NCI-H2029 (cell line): ENCODE results near the gene GAS2L2.
A peak's percentile ranks its signal among the peaks of the same experiment; 100 is the strongest.
"Not testable (repeated sequence)": the region's sequence is repeated elsewhere in the genome, so short reads cannot be mapped to it uniquely, and the experiment has no call there.

Source experiments
- DNase-seq: peaks from one replicate; lab custom pipeline; 2025; lab: John Stamatoyannopoulos, UW

Gene GAS2L2

DNA sequence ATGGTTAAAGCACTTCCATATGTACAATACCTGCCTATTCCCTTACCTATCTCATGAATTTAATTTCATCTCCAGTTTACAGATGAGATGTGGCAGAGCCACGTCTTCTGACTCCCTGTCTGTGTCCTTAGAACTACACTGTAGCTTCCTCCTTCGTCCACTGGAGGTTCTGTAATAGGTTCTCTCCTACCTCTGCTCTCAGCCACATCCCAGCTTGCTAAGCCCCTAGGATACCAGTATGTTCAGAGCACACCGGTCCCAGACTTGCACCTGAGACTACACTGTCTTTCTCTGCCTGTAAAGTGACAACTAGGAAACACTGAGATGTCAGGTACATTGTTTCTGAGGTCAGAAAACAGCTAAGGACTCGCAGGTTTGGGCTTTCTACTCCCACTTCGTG, 25.4 kb downstream of the GAS2L2 start:
- DNase-seq, result no peak

- DNase-seq, result no peak
Measured at GRCh38 chr17:35726953-35727460, 26.0 kb downstream of the GAS2L2 start.

GRCh38 chr17:35726127-35726952, 26.7 kb downstream of the GAS2L2 start:
- no peak for DNase-seq

DNA sequence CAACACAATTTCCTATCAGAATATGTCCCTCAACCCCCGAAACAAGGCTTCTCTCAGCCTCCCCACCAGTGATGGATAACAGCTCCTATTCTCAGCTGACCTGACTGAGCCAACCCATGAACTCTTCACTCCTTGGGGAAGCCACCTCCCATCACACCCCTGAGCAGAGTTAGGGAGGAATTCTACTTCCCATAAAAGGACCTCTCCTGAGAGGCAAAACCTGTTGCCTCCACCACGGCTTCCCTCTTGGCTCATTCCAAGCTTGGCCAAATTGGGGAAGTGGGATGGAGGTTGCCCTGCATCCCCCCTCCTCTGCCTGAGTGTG, 27.3 kb downstream of the GAS2L2 start:
- no peak for DNase-seq

- no peak for DNase-seq
Measured at GRCh38 chr17:35725058-35725457, 28.0 kb downstream of the GAS2L2 start.

DNA sequence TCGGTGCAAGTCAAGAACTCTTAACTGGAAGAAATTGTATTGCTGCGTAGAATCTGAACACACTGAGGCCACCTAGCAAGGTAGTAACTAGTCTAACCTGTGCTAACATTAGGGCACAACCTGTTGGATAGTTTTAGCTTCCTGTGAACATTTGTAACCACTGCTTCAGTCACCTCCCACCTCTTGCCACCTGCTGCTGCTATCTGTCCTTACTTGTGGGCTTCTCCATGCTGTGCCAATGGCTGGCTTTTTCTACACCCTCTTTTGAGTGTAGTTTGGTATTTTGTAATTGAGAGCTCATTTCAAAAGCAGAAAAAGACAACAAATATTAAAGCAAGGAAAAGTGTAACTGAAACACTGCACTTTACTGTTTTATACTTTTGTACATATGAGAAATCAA, 29.3 kb downstream of the GAS2L2 start:
- no peak for DNase-seq

GRCh38 chr17:35717475-35717874, 35.6 kb downstream of the GAS2L2 start:
- no peak for DNase-seq

DNA sequence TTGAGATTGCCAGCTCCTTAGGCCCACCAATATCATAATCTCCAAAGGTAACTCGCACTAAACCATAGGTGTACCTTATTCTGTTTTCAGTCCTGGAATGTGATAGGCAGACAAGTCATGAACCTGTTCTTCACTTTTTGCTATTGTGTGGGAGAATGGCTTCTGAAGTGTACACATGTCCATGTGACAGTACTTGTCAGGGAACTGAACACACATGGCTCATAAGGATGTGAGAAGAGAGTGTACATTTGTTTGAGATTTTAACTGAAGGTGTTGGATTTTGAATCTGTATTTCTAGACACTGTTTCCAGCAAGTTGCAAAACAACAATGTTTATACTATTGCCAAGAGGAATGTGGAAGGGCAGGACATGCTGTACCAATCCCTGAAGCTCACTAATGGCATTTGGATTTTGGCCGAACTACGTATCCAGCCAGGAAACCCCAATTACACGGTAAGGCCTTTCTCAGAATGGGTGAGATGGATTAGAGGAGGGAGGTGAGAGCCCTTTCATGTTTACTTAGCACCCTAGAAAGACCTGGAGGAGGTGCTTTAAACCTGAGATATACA, 36.1 kb downstream of the GAS2L2 start:
- DNase-seq, result no peak

- no peak for DNase-seq
Measured at GRCh38 chr17:35716173-35716572, 36.9 kb downstream of the GAS2L2 start.

DNA sequence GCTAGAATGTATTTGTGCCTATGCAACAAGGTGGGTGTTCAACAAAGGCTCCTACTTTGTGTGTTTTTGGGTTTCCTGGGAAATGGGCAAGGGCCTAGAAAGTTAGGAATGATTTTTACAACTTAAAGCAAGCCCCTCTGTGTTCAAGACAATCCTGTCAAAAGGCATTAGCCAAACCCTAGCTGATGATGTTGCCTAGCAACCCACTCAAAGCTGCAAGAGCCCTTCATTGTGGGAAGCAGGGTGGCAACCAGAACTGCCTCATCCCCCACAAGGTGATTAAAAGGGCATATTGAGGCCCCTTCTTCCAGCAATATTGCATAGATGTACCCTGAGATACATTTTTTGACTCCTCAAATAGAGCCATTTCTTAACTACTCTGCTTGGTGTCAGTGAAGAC, 37.6 kb downstream of the GAS2L2 start:
- DNase-seq, result no peak

DNA sequence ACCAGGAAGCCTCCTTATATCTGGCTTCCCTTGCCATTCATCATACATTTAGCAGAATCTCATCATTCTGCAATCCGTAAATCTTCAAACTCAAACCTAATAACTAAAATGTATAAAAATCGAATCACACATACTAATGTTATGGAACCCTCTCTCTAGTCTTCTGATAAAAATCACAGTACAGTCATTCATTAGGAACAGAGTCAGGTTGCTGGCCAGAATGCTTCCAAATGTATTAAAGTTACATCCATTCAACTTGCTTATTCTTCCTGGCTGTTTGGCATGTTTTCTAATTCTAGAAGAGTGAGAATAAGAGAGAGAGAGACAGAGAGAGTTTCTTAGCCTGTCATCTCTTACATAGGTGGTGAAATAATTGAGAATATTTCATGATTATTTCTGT, 38.1 kb downstream of the GAS2L2 start:
- DNase-seq, result no peak

GRCh38 chr17:35713069-35713728, 39.8 kb downstream of the GAS2L2 start:
- DNase-seq, result no peak

DNA sequence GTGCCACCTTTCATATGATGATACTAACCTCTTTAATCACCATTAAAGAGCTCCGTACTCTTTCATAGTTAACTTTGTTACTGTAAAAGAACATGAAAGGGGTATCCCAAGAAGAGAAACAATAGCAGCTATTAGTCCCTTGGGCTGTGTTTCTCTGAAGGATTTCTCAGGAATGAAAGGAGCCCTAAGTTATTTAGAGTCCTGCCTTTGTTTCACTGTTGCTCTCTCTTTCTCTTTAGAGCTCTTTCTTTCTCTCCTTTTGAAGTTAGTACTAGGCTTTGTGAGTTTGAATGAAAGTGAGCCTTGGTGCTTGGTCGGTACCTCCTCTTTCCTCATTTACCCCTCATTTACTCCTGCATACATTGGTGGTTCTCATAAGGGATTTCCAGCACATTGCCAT, 42.1 kb downstream of the GAS2L2 start:
- no peak for DNase-seq

- peak; percentile 9 for DNase-seq
Measured at GRCh38 chr17:35709874-35710273, 43.2 kb downstream of the GAS2L2 start.

DNA sequence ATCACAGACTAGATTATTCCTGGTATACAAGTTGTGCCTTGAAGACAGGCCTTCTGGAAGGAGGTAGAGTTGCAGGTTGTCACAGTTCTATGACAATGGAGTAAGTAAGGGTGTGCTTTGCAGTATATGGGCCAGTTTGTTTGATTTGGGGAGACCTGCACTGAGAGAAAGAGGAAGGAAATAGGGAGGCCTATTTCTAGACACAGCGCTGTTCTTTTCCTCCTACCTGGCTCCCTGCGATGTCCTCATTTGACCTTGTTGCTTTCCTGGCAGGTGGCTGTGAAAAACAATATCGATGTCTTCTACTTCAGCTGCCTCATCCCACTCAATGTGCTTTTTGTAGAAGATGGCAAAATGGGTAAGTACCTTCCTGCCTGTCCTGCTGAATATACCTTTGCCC, 44.1 kb downstream of the GAS2L2 start:
- no peak for DNase-seq

GRCh38 chr17:35708149-35708548, 44.9 kb downstream of the GAS2L2 start:
- no peak for DNase-seq

DNA sequence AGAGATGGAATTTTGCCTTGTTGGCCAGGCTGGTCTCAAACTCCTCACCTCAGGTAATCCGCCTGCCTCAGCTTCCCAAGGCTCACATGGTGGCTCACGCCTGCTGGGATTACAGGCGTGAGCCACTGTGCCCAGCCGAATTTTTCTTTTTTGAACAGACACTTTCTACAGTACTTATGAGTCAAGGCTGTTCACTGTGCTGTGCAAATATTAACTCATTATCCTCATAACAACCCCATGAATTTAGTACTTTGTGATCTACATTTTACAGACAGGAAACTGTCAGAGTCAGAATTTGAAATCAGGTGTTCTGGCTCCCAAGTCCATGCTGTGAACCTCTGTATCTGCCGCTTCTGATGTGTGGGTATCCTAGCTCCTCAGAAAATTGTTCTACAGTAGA, 47.3 kb downstream of the GAS2L2 start:
- no peak for DNase-seq

GRCh38 chr17:35705230-35705629, 47.8 kb downstream of the GAS2L2 start:
- no peak for DNase-seq

DNA sequence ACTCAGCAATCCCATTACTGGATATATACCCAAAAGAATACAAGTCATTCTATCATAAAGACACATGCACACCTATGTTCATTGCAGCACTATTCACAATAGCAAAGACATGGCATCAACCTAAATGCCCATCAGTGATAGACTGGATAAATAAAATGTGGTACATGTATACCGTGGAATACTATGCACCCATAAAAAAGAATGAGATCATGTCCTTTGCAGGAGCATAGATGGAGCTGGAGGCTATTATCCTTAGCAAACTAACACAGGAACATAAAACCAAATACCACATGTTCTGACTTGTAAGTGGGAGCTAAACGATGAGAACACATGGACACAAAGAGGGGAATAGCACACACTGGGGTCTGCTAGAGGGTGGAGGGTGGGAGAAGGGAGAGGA, 49.7 kb downstream of the GAS2L2 start:
- not testable (repeated sequence) for DNase-seq

DNA sequence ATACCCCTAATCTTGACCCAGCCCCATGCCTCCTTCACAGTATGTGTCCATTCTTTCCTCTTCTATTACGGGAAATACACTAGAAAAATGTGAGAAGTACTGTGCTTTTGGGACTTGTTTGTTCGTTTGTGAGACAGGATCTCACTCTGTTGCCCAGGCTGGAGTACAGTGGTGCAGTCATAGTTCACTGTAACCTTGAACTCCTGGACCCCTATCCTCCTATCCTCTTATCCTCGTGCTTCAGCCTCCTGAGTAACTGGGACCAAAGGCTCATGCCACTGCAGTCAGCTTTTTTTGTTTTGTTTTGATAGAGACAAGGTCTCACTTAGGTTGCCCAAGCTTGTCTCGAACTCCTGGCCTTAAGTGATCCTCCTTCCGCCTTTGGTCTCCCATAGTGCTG, 51.5 kb downstream of the GAS2L2 start:
- no peak for DNase-seq

GRCh38 chr17:35700150-35700549, 52.9 kb downstream of the GAS2L2 start:
- DNase-seq, result no peak

- DNase-seq, result no peak
Measured at GRCh38 chr17:35698800-35699199, 54.2 kb downstream of the GAS2L2 start.

DNA sequence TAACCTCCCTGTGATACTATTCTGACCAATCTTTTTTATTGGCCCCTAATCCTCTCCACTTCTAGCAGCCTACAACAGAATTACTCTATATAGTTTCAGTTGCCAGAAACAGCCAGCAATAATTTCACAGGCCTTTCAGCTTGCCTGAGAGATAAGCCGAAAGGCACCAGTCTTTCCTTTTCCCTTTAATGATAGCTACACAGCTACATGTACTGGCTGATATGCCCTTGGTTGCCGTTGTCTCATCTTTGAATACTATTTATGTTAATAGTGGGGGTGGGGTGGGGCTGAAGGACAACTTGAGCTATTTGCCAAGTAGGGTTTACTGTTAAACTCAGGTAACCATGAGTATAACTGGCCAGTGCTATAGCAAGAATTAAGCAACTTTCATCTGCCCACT, 57.4 kb downstream of the GAS2L2 start:
- no peak for DNase-seq
